ENCODE results near the gene TNNI3K.

Gene TNNI3K

DNA sequence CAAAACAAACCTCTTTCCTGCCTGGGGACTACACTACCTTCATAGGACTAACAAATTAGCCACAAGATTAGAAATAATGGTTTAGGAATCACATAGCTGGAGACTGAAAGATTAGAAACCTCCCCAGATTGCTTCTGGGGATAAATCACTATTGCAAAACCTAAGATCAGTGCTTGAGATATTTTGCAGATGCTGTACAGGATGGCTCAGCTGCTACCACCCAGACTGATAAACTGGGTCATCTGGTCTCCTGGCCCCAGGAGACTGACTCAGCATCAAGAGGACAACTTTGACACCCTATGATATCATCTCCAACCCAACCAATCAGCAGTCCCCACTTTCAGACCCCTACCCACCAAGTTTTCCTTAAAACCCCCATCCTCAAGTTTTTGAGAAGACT, 140.2 kb downstream of the TNNI3K start:
- H3K4me2 ChIP-seq (ENCODE audit: low read length) = no peak overlapping the region
- no peaks in the 10 kb centered on the region for H3K27me3 ChIP-seq (ENCODE audit: control insufficient read depth, low read length)
- no peaks in the 10 kb centered on the region for H3K36me3 ChIP-seq (ENCODE audit: control insufficient read depth, low read length)
- H3K27ac ChIP-seq (ENCODE audit: low read depth, low read length) = no peak overlapping the region
- no peaks in the 10 kb centered on the region for H3F3A ChIP-seq (ENCODE audit: control insufficient read depth, insufficient read depth)
- no peak for TF ChIP-seq EZH2phosphoT487 (IDR thresholded peaks at IDR 0.05; ENCODE audit: borderline replicate concordance, low read length)
- TF ChIP-seq, protein P1, sequence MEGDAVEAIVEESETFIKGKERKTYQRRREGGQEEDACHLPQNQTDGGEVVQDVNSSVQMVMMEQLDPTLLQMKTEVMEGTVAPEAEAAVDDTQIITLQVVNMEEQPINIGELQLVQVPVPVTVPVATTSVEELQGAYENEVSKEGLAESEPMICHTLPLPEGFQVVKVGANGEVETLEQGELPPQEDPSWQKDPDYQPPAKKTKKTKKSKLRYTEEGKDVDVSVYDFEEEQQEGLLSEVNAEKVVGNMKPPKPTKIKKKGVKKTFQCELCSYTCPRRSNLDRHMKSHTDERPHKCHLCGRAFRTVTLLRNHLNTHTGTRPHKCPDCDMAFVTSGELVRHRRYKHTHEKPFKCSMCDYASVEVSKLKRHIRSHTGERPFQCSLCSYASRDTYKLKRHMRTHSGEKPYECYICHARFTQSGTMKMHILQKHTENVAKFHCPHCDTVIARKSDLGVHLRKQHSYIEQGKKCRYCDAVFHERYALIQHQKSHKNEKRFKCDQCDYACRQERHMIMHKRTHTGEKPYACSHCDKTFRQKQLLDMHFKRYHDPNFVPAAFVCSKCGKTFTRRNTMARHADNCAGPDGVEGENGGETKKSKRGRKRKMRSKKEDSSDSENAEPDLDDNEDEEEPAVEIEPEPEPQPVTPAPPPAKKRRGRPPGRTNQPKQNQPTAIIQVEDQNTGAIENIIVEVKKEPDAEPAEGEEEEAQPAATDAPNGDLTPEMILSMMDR (IDR thresholded peaks at IDR 0.05; ENCODE audit: low read depth, low read length, poor library complexity, severe bottlenecking) = no peak
- H3K79me2 ChIP-seq (ENCODE audit: control insufficient read depth, low read length) = no peaks in the 10 kb centered on the region
- no peaks in the 10 kb centered on the region for H3K4me1 ChIP-seq (ENCODE audit: control insufficient read depth, low read length)
- H3K9me2 ChIP-seq (replicated peaks; ENCODE audit: control insufficient read depth, low read length) = no peaks in the 10 kb centered on the region
- H4K20me1 ChIP-seq (ENCODE audit: control insufficient read depth, insufficient read depth, low read depth, low read length) = no peaks in the 10 kb centered on the region
- no peak overlapping the region for H3K4me3 ChIP-seq (ENCODE audit: low read length)
- H3K9me3 ChIP-seq (ENCODE audit: control insufficient read depth, insufficient read depth, low read length) = no peaks in the 10 kb centered on the region

DNA sequence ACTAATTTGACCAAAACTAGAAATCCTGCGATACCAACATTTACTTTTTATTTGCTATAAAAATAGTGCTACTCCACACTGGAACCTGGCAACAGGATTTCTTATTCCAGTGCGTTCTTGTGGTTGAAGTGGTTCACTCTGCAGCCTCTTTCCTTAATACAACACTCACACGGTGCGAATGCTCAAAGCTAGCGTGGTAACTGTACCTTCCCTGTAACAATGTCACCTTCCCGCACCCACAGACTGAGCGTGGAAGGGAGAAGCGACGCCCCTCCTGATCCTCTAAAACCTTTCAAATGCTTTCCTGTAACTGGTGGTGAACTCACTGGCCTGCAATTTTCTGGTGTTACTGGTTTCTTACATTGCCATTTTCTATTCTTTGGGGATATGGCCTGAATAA, 145.1 kb downstream of the TNNI3K start:
- H3K9me2 ChIP-seq (replicated peaks; ENCODE audit: control insufficient read depth, low read length) = no peaks in the 10 kb centered on the region
- no peaks in the 10 kb centered on the region for H3F3A ChIP-seq (ENCODE audit: control insufficient read depth, insufficient read depth)
- no peaks in the 10 kb centered on the region for H3K4me1 ChIP-seq (ENCODE audit: control insufficient read depth, low read length)
- H4K20me1 ChIP-seq (ENCODE audit: control insufficient read depth, insufficient read depth, low read depth, low read length) = no peaks in the 10 kb centered on the region
- no peaks in the 10 kb centered on the region for H3K36me3 ChIP-seq (ENCODE audit: control insufficient read depth, low read length)
- no peaks in the 10 kb centered on the region for H3K27me3 ChIP-seq (ENCODE audit: control insufficient read depth, low read length)
- no peaks in the 10 kb centered on the region for H3K9me3 ChIP-seq (ENCODE audit: control insufficient read depth, insufficient read depth, low read length)
- TF ChIP-seq, protein P1 (IDR thresholded peaks at IDR 0.05; ENCODE audit: low read depth, low read length, poor library complexity, severe bottlenecking) = no peak
- no peak for TF ChIP-seq EZH2phosphoT487 (IDR thresholded peaks at IDR 0.05; ENCODE audit: borderline replicate concordance, low read length)
- no peaks in the 10 kb centered on the region for H3K79me2 ChIP-seq (ENCODE audit: control insufficient read depth, low read length)
- no peak overlapping the region for H3K27ac ChIP-seq (ENCODE audit: low read depth, low read length)
- no peak overlapping the region for H3K4me2 ChIP-seq (ENCODE audit: low read length)
- H3K4me3 ChIP-seq (ENCODE audit: low read length) = no peak overlapping the region

DNA sequence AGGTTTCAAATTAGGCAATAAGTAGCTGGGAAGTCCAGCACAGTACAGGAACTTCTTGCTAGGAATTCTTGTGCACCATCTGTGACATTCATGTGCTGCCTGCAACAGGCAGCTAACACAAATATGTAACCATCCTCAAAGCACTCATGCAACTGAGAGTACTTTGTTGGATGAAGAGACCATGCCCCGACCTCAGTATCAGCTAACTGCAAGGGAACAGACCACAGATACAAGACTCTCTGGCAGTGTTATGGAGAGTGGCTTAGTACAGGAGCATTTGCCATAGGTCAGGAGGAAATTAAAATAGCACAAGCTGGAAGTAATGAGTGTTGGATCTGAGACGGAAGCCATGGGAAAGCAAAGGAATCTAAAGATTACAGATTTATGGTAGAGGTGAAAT, 153.7 kb downstream of the TNNI3K start:
- H3K4me1 ChIP-seq (ENCODE audit: control insufficient read depth, low read length) = no peaks in the 10 kb centered on the region
- no peaks in the 10 kb centered on the region for H3K36me3 ChIP-seq (ENCODE audit: control insufficient read depth, low read length)
- no peak overlapping the region for H3K4me3 ChIP-seq (ENCODE audit: low read length)
- no peaks in the 10 kb centered on the region for H4K20me1 ChIP-seq (ENCODE audit: control insufficient read depth, insufficient read depth, low read depth, low read length)
- H3K79me2 ChIP-seq (ENCODE audit: control insufficient read depth, low read length) = no peaks in the 10 kb centered on the region
- no peaks in the 10 kb centered on the region for H3F3A ChIP-seq (ENCODE audit: control insufficient read depth, insufficient read depth)
- no peaks in the 10 kb centered on the region for H3K27me3 ChIP-seq (ENCODE audit: control insufficient read depth, low read length)
- H3K27ac ChIP-seq (ENCODE audit: low read depth, low read length) = no peak overlapping the region
- H3K4me2 ChIP-seq (ENCODE audit: low read length) = no peak overlapping the region
- TF ChIP-seq EZH2phosphoT487 (IDR thresholded peaks at IDR 0.05; ENCODE audit: borderline replicate concordance, low read length) = no peak
- TF ChIP-seq, protein P1 (IDR thresholded peaks at IDR 0.05; ENCODE audit: low read depth, low read length, poor library complexity, severe bottlenecking) = no peak
- H3K9me3 ChIP-seq (ENCODE audit: control insufficient read depth, insufficient read depth, low read length) = no peaks in the 10 kb centered on the region
- no peaks in the 10 kb centered on the region for H3K9me2 ChIP-seq (replicated peaks; ENCODE audit: control insufficient read depth, low read length)

DNA sequence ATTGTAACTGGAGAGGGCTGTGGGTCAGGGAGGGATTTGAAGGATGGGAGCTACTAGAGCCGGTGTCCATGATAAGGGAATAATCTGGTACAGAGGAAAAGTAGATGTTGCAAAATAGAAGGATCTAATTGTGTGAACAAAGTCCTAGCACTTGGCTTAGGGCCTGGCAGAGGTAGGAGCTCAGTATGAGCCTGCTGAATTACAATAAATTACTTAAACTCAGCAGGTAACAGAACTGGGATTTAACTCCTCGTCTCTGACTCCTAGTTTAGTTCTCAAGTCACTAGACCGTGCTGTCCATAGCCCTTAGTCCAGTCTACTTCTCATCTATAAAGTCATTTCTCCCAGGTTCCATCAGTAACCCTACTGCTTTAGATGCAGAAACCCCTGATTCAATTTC, 157.0 kb downstream of the TNNI3K start:
- H4K20me1 ChIP-seq (ENCODE audit: control insufficient read depth, insufficient read depth, low read depth, low read length) = no peaks in the 10 kb centered on the region
- H3K9me2 ChIP-seq (replicated peaks; ENCODE audit: control insufficient read depth, low read length) = no peaks in the 10 kb centered on the region
- no peaks in the 10 kb centered on the region for H3K79me2 ChIP-seq (ENCODE audit: control insufficient read depth, low read length)
- no peak overlapping the region for H3K4me2 ChIP-seq (ENCODE audit: low read length)
- TF ChIP-seq, protein P1 (IDR thresholded peaks at IDR 0.05; ENCODE audit: low read depth, low read length, poor library complexity, severe bottlenecking) = no peak
- TF ChIP-seq EZH2phosphoT487 (IDR thresholded peaks at IDR 0.05; ENCODE audit: borderline replicate concordance, low read length) = no peak
- no peaks in the 10 kb centered on the region for H3K9me3 ChIP-seq (ENCODE audit: control insufficient read depth, insufficient read depth, low read length)
- no peaks in the 10 kb centered on the region for H3K36me3 ChIP-seq (ENCODE audit: control insufficient read depth, low read length)
- no peaks in the 10 kb centered on the region for H3K4me1 ChIP-seq (ENCODE audit: control insufficient read depth, low read length)
- no peak overlapping the region for H3K27ac ChIP-seq (ENCODE audit: low read depth, low read length)
- H3F3A ChIP-seq (ENCODE audit: control insufficient read depth, insufficient read depth) = no peaks in the 10 kb centered on the region
- no peak overlapping the region for H3K4me3 ChIP-seq (ENCODE audit: low read length)
- no peaks in the 10 kb centered on the region for H3K27me3 ChIP-seq (ENCODE audit: control insufficient read depth, low read length)

Data from DOHH2 (cell line).